ENCODE results near the gene REN.

REN gene

DNA sequence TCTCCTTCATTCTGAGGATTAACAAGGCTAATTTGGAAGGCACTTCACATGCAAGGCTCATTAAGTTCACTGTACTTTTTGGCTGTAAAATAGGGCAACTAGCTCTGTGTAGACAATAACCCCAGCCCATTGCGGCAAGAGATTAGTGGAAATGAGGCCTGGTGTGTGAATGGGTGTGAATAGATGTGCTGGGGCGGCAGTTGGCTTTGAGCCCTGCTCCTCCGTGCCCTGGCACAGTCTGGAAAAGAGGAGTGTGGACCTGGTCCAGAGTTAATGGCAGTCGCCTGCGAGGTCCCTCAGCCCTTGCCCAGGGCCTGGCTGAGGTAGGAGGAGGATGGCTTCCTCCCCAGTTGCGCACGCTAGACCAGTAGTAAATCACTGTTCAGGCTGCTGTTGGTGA lies 25.3 kb upstream of the REN start:
- no peak for DNase-seq (ENCODE audit: low read depth in 3 of 3)

DNA sequence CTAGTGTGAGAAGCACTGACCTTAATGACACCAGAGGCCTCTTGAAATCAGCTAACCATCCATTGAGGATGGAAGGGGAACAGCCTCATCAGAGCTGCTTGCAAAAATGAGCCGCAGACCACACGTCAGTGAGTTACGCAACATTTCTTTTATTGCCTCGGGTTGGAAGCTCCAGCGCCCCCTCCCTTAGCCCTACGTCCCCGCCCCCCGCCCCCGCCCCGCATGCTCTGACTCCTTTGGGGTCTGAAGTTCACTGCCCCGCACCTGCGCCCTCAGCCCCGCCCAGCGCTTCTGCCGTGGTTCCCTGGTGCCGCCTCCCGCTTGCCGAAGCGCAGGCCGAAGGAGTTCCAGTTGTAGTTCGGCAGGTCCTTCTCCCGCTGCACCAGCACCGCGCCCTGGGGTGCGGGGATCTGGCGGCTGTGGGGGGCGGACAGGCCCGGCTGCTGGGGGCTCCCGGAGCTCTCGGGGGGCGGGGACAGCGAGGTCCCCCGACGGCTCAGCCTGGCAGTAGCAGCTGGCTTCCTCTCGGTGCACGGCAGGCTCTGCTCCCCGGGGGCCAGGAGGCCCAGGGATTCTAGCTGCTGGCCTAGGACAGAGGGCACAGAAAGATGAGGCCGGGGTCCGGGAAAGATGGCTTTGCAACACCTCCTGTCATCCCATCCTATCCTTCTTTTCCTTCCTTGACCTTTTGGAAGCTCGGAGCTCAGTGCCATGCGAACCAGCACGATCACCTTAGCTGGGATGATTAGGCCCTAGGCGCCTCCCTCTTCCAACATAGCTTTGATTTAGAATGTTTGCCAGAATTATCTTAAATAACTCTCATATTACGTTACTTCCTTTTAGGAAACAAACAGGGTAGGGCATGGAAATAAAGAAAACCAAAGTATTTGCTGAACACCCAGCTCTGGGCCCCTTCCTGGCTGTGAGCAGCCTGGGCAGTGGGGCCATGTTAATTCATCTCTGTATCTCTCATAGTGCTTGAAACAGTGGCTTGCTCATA lies 24.4 kb upstream of the REN start:
- DNase-seq (ENCODE audit: low read depth in 3 of 3): no peak

DNA sequence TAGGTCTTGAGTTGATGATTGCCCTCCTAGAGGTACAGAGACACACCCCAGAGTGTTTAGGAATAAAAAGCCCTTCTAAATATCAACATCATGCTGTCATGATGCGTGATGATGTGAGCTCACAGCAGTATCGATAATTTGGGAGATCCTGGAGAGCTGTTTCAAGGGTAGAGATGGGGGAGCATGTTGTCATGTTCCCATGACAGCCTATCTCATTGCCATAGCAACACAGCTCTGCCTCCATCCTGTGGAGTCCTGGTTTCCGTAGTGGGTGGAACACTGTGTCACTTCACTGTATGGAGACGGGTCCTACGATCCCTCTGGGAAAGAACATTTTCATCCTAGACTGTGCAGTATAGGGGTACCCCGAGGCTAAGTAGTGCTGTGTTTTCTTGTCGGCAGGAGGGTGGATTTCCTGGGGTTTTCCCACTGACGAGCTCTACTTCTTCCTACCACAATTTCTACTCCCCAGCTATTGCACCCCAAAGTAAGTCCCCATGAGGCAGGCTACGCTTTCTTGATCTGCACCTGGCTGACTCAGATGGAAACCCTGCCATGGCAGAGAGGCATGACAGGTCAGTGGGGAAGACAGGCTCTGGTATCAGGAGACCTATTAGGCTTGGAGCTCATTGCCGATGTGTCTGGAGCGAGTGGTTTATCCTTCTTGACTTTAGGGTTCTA lies 23.0 kb upstream of the REN start:
- DNase-seq (ENCODE audit: low read depth in 3 of 3): no peak

DNA sequence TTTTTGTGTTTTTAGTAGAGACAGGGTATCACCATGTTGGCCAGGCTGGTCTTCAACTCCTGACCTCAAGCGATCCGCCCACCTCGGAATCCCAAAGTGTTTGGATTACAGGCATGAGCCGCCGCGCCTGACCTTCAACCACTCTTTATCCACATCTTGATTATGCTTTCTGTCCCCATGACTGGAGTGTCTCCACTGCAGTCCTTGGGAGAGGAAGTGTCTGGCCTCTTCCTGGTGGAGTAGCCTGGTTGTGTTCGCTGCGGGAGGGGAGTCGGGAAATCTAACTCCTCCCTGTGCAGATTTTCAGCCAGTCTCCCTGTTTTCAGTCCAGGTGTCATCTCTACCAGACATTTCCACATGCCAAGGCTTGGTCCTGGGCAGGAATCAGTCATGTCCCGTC lies 20.5 kb upstream of the REN start:
- no peak for DNase-seq (ENCODE audit: low read depth in 3 of 3)

DNA sequence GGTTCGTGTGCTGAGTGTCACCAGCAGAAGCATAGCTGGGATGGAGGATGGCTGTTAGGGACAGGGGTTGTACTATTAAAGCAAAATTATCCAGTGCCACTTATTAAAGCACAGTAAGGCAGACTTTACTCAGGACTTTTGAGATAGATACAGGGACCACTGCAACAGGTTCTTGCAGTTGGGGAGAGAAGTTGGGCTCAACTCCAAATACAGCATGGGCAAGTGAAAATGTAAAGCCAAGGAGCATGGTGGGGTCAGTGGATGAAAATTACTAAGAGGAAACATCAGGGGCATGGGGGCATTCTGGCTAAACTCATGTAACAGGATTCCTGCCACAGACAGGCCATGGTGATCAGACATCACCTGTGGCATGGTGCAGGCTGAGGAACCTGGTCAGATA lies 15.0 kb upstream of the REN start:
- DNase-seq (ENCODE audit: low read depth in 3 of 3): no peak

DNA sequence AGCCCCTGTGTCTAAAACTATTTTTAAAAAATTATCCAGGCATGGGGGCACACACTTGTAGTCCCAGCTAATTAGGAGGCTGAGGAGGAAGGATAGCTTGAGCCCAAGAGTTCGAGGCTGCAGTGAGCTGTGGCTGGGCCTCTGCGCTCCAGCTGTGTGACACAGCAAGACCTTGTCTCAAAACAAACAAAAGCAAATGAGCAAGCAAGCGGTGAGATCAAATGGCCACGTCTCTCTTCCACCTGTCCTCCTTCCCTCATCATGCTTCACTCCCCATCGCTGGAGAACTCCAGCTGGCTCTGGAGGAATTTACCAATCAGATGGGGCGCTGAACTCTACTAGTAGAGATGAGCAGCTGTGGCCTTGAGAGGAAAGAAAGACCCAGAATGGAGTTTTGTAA lies 14.0 kb upstream of the REN start:
- no peak for DNase-seq (ENCODE audit: low read depth in 3 of 3)

DNA sequence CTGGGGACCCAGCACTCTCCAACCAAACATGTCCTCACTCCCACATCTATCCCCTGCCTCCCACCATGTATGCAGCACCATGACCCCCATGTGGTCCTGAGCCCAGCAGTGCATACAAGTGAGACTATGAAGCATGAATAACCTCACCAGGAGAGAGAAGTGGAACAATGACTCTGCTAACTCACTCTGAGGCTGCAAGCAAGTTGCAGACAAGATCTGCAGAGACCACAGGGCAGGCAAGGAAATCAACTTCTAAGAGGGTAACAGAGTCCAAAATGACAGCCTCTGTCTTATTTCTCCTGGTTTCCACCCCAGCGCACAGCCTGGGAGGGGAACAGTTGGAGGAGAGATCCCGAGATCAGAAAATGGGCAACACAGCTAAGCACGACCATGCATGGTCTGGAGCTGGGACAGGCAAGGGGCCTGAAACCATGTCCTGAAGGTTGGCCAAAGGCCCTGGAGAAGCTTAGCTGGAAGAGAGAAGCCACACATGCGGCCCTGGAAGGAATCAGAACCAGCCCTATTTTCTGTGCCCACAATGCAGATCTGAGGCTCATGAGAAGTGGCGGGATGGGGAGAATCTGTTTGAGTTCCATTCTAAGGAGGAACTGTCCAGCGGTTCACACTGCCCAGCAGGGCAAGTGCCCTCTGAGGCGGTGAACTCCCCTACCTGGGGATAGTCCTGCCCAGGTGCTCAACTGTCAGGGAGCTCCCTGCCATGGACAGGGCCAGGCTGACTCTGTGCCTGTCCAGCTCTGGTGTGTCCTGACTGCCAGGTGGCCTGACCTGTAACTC lies 12.5 kb upstream of the REN start:
- no peak for DNase-seq (ENCODE audit: low read depth in 3 of 3)

DNA sequence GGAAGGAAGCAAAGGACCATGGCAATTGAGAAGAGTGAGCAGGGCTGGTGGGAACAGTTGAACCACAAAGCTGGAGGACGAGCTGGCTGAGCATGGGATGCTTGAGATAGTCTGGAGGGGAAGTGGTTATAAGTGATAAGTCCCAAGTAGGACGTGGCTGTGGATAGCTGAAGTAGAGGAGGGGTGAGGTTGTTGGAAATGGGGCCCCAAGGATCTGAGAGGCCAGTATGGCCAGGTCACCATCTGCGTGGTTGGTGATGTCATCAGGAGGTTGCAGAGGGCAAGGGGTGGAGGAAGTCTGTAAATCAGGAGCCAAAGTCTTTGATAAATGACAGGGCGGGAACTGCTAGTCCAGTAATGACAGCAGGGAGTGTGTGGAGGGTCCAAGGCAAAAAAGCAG lies 11.0 kb upstream of the REN start:
- DNase-seq (ENCODE audit: low read depth in 3 of 3): no peak

DNA sequence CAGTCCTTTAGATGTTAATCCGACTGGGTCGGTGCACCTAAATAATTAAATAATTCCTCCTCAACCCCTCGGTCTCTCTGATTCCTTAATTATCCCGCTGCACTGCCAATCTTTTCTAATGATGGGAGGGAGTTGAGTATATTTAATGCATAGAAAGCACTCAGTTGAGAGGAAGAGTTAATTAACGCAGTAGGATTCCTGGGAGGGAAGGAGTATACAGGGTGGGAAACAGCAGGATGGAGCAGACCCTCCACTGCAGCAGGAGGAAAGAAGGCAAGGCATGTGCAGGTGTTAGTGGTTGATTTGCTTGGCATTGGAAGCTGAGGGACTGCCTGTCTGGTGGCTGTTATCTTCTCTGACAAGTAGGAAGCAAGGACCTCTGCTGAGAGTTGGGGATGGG lies 9.9 kb upstream of the REN start:
- no peak for DNase-seq (ENCODE audit: low read depth in 3 of 3)

DNA sequence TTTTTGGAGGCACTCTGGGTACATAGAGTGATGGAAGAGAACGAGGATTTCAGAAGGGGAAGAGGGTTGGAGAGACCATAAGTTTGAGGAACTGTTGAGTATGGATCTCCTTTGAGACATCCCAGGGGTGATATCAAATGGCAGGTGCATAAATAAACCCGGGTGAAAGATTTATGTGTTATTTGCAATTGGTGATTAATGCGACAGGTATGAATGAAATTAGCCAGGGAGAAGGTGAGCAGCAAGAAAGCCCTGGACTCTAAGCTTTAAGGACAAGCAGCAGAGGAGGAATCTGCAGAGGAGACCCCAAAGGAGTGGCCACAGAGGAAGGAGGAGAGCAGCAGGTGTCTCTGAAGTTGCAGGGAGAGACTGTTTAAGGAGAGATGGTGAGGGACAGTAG lies 8.8 kb upstream of the REN start:
- DNase-seq (ENCODE audit: low read depth in 3 of 3): no peak

DNA sequence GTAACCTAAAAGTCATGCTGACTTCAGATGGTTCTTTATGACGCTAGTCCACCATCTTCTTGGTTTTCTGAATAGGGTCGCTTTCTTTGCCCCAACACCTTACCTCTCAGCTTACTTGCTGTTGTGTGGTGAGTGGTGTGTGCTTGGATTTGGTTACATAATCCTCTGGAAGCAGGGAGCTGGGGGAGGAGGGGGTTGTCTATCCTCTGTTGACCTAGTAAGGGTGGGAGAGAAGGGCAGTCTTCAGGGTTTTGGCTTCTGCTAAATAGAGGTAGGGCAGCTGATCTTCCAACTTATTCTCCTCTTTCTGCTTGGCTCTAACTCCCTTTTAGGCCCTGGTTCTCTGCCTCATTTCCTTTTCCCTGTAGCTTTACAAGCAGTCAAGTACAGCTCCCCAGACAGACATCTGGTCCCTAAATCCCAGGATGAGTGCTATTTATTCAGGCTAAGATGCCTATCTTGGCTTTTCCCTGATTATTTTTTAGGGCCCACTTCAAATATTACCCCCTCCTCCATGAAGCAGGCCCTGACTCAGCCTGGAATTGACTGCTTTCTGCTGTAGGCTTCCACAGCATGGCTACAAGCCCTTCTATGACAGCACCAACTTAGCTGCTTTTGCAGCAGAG lies 6.4 kb upstream of the REN start:
- no peak for DNase-seq (ENCODE audit: low read depth in 3 of 3)

DNA sequence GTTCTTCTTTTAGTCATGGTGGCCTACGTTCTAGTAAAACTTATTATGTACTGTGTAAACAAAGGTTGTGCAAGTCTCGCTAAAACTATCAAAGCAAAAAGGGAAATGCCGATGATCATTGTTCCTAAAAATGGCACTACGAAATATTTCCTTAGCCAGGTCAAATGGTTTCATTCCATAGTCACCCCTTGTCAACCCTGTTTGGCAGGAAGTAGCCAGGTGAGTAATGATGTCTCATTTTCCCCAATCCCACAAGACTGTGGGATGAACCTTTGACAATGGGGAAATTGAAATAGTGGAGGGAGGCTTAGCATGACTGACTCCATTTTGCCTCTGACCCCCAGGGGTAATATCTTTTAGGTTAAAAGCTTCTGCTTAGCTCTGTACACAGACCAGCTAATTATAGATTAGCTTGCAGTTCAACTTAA lies 5.6 kb upstream of the REN start:
- no peak for DNase-seq (ENCODE audit: low read depth in 3 of 3)

DNA sequence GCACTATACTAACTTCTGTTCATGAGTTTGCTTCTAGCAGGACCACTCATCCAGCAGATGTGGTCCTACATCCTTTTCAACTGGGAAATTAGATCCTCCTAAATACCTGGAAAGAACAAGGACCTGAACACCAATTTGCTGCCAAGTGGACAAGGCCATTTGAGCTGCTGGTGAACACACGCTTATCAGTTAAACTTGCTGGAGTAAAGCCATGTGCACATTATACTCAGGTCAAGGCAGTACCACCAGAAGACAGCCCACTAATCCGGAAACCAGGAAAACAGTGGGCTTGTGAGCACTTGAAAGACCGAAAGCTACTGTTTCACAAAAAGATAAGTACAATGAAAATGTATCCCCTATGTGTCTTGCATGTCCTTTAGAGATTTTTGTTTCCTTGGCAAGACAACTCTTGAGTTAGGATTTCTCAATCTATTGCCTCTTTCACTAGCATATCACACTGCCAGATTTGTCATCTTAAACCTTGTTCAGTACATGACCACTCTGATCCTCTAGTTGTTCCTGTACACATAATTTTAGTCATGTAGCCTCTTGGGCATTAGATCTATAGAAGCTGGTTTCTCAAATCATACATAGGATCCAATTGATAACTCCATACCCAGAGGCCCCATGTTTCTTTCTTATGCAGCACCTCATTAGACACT lies 4.5 kb upstream of the REN start:
- DNase-seq (ENCODE audit: low read depth in 3 of 3): no peak

DNA sequence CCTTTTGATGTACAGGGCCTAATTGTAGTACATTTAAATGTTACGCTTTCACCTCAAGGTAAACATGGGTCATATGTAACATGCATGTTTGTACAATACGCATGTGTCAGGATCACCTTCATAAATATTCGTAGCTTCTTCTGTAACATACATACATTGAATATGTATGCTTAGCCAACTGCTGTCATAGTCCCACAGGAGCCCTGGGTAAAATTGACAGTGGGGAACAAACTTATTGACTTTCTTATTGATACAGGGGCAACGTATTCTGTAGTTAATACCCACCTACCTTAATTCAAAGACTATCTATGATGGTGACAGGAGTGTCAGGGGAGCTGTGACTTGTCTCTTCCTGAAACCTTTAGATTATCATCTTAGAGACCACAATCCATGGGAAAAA lies 3.7 kb upstream of the REN start:
- DNase-seq (ENCODE audit: low read depth in 3 of 3): no peak

DNA sequence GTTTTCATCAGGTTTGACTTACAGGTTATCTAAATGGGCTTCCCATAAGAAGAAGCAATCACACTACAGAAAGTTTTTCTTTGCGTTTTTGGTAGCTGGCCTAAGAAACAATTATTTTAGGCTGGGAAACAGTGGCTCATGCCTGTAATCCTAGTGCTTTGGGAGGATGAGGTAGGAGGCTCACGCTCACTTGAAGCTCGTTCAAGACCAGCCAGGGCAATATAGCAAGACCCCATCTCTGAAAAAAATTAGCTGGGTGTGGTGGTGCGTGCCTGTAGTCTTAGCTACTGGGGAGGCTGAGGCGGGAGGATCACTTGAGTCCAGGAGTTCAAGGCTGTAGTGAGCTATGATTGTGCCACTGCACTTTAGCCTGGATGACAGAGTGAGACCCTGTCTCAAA lies 1.6 kb upstream of the REN start:
- DNase-seq (ENCODE audit: low read depth in 3 of 3): no peak

DNA sequence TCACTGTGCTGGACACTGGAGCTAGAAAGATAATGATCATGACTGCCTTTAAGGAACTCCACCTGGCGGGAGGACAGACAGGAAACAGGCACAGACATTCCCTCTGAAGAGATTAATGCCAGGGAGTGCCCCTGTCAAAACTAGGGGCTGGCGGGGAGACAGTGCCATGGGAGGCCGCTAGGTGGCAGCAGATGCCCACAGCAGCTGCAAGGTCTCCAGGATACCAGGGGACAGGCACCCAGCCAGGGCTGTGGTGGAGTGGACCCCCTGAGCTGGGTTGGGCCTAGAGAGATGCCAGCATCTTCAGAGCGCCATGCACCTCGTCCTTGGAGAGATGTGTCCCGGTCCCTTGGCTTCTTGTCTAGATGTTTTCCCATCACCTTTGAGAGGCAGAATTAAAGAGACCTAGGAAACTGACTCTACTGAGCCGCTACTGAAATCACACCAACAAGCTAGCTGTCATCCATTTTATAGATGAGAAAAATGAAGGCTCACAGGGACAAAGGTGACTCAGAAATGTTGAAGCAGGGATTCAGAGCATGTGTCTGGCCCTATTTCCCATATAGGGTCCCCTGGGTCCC lies 3.6 kb downstream of the REN start:
- DNase-seq (ENCODE audit: low read depth in 3 of 3): peak; percentile 59 to 68 (median 63)

DNA sequence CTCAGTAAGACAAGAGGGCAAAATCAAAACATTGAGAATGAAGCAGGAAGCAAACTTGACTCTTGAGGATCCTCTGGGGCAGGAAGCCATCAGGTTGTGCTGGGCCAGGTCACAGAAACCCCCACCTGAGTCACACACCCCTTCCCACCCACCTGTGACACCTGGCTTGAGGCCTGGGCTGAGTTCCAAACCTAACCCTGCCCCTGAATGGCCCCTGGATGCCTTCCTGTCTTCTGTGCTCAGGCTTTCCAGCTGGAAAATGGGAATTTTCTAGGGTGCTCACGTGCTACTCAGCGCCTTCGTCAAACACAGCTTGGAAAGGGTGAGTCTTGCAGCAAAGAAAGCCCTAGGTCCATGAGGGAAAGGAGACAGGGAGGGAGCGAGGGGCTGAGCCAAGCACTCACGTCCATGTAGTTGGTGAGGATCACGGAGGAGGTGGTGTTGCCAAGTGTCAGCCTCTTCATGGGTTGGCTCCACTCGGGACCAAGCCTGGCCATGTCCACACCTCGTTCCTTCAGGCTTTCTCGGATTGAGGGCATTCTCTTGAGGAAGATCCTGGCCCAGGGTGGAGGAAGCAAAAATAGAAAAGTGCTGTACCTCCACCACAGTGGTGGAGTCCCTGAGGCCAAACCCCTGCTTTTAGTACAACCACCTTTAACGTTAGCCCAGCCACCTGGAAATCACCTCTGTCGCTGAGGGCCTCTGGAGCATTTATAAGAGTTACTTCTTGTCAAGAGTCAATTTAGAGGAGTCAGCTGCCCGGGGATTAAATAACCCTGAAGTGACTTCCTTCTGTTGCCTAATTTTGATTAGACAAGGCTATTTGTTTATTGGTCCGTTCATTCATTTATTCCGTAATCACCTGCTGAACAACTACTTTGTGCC lies 4.3 kb downstream of the REN start:
- no peak for DNase-seq (ENCODE audit: low read depth in 3 of 3)

DNA sequence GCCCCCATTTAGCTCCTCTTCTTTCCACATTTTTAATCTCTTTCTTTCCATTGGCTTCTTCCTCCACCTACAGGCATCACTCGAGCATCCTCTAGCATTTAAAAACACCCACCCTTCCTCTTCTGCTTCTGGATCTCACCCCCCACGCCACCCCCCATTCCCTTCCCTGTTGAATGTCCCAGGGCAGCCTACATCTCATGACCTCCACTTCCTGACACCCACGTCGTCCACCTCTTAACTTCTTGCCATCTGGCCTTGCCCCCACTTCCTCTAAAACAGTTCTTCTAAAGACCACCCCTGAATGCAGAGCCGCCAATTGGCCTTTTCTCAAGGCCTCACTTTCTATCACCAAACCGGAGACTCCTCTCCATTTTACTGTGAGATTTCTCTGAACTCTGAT lies 8.2 kb downstream of the REN start:
- DNase-seq (ENCODE audit: low read depth in 3 of 3): no peak

DNA sequence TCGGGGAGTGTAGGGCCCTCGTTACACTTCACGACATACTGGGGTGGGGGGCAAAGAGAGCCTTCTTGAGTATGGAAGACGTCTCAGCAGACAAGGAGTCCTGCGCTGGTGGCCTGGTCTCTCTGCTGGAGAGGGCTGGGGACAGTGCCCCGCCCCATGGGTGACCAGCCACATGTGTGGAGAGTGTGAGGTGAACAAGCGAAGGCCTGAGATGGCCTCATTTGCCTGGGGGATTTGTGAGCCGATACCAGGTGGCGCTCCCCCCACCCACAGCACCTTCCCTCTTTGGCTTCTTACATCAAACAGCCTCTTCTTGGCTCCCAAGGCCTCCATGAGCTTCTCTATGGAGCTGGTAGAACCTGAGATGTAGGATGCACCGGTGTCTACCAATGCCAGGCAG lies 10.3 kb downstream of the REN start:
- no peak for DNase-seq (ENCODE audit: low read depth in 3 of 3)

All from stimulated activated CD4-positive, alpha-beta T cell treated with anti-CD3 and anti-CD28 coated beads, TNF-alpha, amount 100 ng/mL, for 4 hours (primary cell).